Epithelial cell of esophagus (primary cell): ENCODE data around the gene USP13.

Experiments used
- DNase-seq: peaks from one replicate; pipeline ENCODE4 v3.0.0; 2010; ENCODE audit warnings: low read depth
- H3K4me3 ChIP-seq: 2 replicates; pipeline ENCODE4 v1.5.1; 2011; ENCODE audit warnings: mild to moderate bottlenecking, low read length, control low read depth
- CTCF ChIP-seq: IDR thresholded peaks from 2 replicates; pipeline ENCODE4 v1.5.1; 2011; ENCODE audit warnings: low read depth, mild to moderate bottlenecking, low read length, control low read depth, inconsistent platforms; ENCODE audit not compliant: insufficient read depth; ENCODE audit errors: missing control alignments

The USP13 gene

GRCh38 chr3:179719048-179719734 is 66.4 kb downstream of the USP13 start:
- no peak overlapping the region for H3K4me3 ChIP-seq
- no peak for TF ChIP-seq CTCF
- DNase-seq, result no peak

GRCh38 chr3:179720196-179720595 is 67.4 kb downstream of the USP13 start:
- TF ChIP-seq CTCF, result no peak
- no peak overlapping the region for H3K4me3 ChIP-seq
- no peak for DNase-seq

- no peak for TF ChIP-seq CTCF
- H3K4me3 ChIP-seq, result no peak overlapping the region
- DNase-seq, result no peak
These were observed 70.8 kb downstream of the USP13 start for GRCh38 chr3:179723617-179724016.

- H3K4me3 ChIP-seq, result no peak overlapping the region
- no peak for TF ChIP-seq CTCF
- DNase-seq, result no peak
These were observed 73.3 kb downstream of the USP13 start for GRCh38 chr3:179726075-179726699.

- TF ChIP-seq CTCF, result no peak
- no peak for DNase-seq
- H3K4me3 ChIP-seq, result no peak overlapping the region
These were observed 76.2 kb downstream of the USP13 start for GRCh38 chr3:179729086-179729485.

- DNase-seq, result no peak
- no peak overlapping the region for H3K4me3 ChIP-seq
- TF ChIP-seq CTCF, result no peak
These were observed 77.1 kb downstream of the USP13 start for GRCh38 chr3:179729981-179730380.

GRCh38 chr3:179730506-179730905 is 77.7 kb downstream of the USP13 start:
- no peak for TF ChIP-seq CTCF
- no peak overlapping the region for H3K4me3 ChIP-seq
- DNase-seq, result no peak
